HEK293T (cell line): ENCODE data around the gene TBCEL.

Experiments
- ELF4 ChIP-seq: fragments of 450-650 bp; IDR thresholded peaks from 2 replicates; pipeline ENCODE4 v1.6.1; 2017; ENCODE audit warnings: antibody characterized with exemption
- FOXM1 ChIP-seq: fragments of 450-650 bp; IDR thresholded peaks from 2 replicates; pipeline ENCODE4 v1.6.1; 2017; ENCODE audit warnings: mild to moderate bottlenecking, borderline replicate concordance
- TARDBP ChIP-seq: fragments of 450-650 bp; IDR thresholded peaks from 2 replicates; pipeline ENCODE4 v1.6.1; 2016
- TF ChIP-seq, protein P1 (sequence below): fragments of 450-650 bp; IDR thresholded peaks from 2 replicates; pipeline ENCODE4 v1.6.1; 2016

DNA sequence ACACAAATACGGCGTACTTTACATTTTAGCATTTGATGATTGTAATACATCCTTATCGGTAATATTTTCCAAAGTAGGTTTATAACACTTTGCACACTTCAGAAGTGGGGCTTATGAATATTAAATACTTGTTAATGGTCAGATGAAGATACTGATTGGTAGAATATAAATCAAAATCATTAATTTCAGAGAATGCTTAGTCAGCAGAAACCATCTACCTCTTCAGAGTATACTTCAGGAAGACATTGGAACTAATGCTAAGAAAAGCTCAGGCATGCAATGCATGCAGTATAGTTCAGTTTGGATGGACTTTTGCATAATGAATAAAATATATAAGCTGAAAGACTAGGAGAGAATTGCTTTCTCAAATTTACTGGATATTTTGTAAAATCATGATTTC, 57.4 kb downstream of the TBCEL start:
- TF ChIP-seq, protein P1, sequence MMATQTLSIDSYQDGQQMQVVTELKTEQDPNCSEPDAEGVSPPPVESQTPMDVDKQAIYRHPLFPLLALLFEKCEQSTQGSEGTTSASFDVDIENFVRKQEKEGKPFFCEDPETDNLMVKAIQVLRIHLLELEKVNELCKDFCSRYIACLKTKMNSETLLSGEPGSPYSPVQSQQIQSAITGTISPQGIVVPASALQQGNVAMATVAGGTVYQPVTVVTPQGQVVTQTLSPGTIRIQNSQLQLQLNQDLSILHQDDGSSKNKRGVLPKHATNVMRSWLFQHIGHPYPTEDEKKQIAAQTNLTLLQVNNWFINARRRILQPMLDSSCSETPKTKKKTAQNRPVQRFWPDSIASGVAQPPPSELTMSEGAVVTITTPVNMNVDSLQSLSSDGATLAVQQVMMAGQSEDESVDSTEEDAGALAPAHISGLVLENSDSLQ: no peak
- TF ChIP-seq ELF4 (no peak), TARDBP (no peak), FOXM1 (no peak)
